CD14-positive monocyte (primary cell): ENCODE data around the gene CCDC69. TPM values are rescaled to one million over a fixed set of nuclear protein-coding genes. Genes with fewer than 3 reads are reported as not detected.

ENCODE experiments used
- DNase-seq, 3 donors: peaks; one replicate each; pipeline ENCODE4 v3.0.0-alpha.2; 2011 to 2022
- H2AFZ ChIP-seq: 2 replicates; pipeline ENCODE4 v1.6.0; 2012; ENCODE audit warnings: mild to moderate bottlenecking, low read depth, low read length, inconsistent platforms; ENCODE audit not compliant: insufficient read depth, poor library complexity, severe bottlenecking
- H3K27ac ChIP-seq, 2 donors: 1 replicate in 1 of 2; 2 replicates in 1 of 2; pipeline ENCODE4 v1.5.1; 2012 to 2013; ENCODE audit warnings: low read length in 2 of 2, control low read depth in 1 of 2, inconsistent platforms in 1 of 2, low read depth in 1 of 2, mild to moderate bottlenecking in 1 of 2
- H3K27me3 ChIP-seq, 2 donors: one replicate each; pipeline versions ENCODE4 v1.6.0 to v1.6.1; 2011 to 2013; ENCODE audit warnings: low read length in 2 of 2; ENCODE audit not compliant: control insufficient read depth in 2 of 2, insufficient read depth in 2 of 2
- H3K36me3 ChIP-seq, 2 donors: replicated peaks in 1 of 2; 1 replicate in 1 of 2; 2 replicates in 1 of 2; pipeline versions ENCODE4 v1.5.1 to v1.6.1; 2012 to 2013; ENCODE audit warnings: low read length in 2 of 2, control low read depth in 1 of 2, inconsistent platforms in 1 of 2, mild to moderate bottlenecking in 1 of 2; ENCODE audit not compliant: insufficient read depth in 2 of 2, control insufficient read depth in 1 of 2
- H3K4me1 ChIP-seq, 2 donors: 1 replicate in 1 of 2; 2 replicates in 1 of 2; pipeline versions ENCODE4 v1.5.1 to v1.6.1; 2012 to 2013; ENCODE audit warnings: low read length in 2 of 2, control low read depth in 1 of 2, inconsistent platforms in 1 of 2, mild to moderate bottlenecking in 1 of 2, moderate library complexity in 1 of 2; ENCODE audit not compliant: insufficient read depth in 2 of 2, control insufficient read depth in 1 of 2
- H3K4me2 ChIP-seq: replicated peaks from 2 replicates; pipeline ENCODE3; 2012; ENCODE audit warnings: low read length, moderate library complexity, mild to moderate bottlenecking; ENCODE audit not compliant: poor library complexity, severe bottlenecking; ENCODE audit errors: extremely low read depth
- H3K4me3 ChIP-seq, 3 experiments: fragments of 200-600 bp in 1 of 3; sonication (generic) in 1 of 3; replicated peaks in 1 of 3; 1 replicate in 2 of 3; 2 replicates in 1 of 3; pipeline ENCODE4 v1.5.1; 2011 to 2013; ENCODE audit warnings: low read length in 3 of 3, mild to moderate bottlenecking in 3 of 3, control low read depth in 2 of 3, low read depth in 2 of 3, inconsistent platforms in 1 of 3, moderate library complexity in 1 of 3
- H3K79me2 ChIP-seq: 2 replicates; pipeline ENCODE4 v1.6.0; 2012; ENCODE audit warnings: mild to moderate bottlenecking, control low read depth, inconsistent platforms, low read length, moderate library complexity; ENCODE audit not compliant: insufficient read depth
- H3K9ac ChIP-seq: 2 replicates; pipeline ENCODE4 v1.6.0; 2017; ENCODE audit warnings: low read length, mild to moderate bottlenecking; ENCODE audit not compliant: insufficient read depth, poor library complexity, severe bottlenecking
- H3K9me3 ChIP-seq, 2 donors: replicated peaks in 1 of 2; 1 replicate in 1 of 2; 2 replicates in 1 of 2; pipeline versions ENCODE4 v1.5.1 to v1.6.1; 2012 to 2013; ENCODE audit warnings: low read length in 2 of 2, control low read depth in 1 of 2; ENCODE audit not compliant: control insufficient read depth in 1 of 2, insufficient read depth in 1 of 2
- H4K20me1 ChIP-seq: 2 replicates; pipeline ENCODE4 v1.6.0; 2012; ENCODE audit warnings: mild to moderate bottlenecking, low read length, control low read depth, moderate library complexity; ENCODE audit not compliant: insufficient read depth
- H3K27ac Mint-ChIP-seq, 7 donors: one replicate each; pipeline ENCODE4 v1.8.0; 2020; ENCODE audit warnings: mild to moderate bottlenecking in 7 of 7, mixed read lengths in 7 of 7, moderate library complexity in 6 of 7, inconsistent platforms in 2 of 7
- H3K27me3 Mint-ChIP-seq, 3 donors: one replicate each; pipeline ENCODE4 v1.8.0; 2021 to 2022; ENCODE audit warnings: low read depth in 3 of 3, mild to moderate bottlenecking in 3 of 3, mixed read lengths in 3 of 3, moderate library complexity in 3 of 3, inconsistent platforms in 1 of 3
- H3K36me3 Mint-ChIP-seq, 2 donors: one replicate each; pipeline ENCODE4 v1.8.0; 2020; ENCODE audit warnings: mixed read lengths in 2 of 2, inconsistent platforms in 1 of 2, mild to moderate bottlenecking in 1 of 2
- H3K4me1 Mint-ChIP-seq: one replicate; pipeline ENCODE4 v1.8.0; 2020; ENCODE audit warnings: mild to moderate bottlenecking, mixed read lengths
- H3K4me3 Mint-ChIP-seq, 2 donors: one replicate each; pipeline ENCODE4 v1.8.0; 2020; ENCODE audit warnings: mild to moderate bottlenecking in 2 of 2, mixed read lengths in 2 of 2, moderate library complexity in 1 of 2
- H3K9me3 Mint-ChIP-seq, 7 donors: one replicate each; pipeline ENCODE4 v1.8.0; 2020 to 2022; ENCODE audit warnings: mixed read lengths in 7 of 7, mild to moderate bottlenecking in 6 of 7, moderate library complexity in 6 of 7, inconsistent platforms in 2 of 7
- CTCF ChIP-seq: fragments of 200-600 bp; IDR thresholded peaks from one replicate; pipeline ENCODE4 v1.8.0; 2022; ENCODE audit warnings: antibody characterized with exemption, mild to moderate bottlenecking
- WGBS: methylation state at CpG from one replicate; pipeline ENCODE4 v1.1.5; 2013; ENCODE audit warnings: missing lambda C conversion rate; ENCODE audit not compliant: insufficient coverage; 5-methylcytosine and 5-hydroxymethylcytosine counted together
- intact Hi-C, 2 donors: fragments of 100-400 bp; cut with micrococcal nuclease; formaldehyde crosslinking; loops; one replicate each; pipeline versions ENCODE4 v1.15.0 to v1.15.1; 2023
- polyA plus RNA-seq, 3 donors: library from polyadenylated mRNA; depleted of rRNA in 1 of 3; unstranded in 2 of 3; stranded (reverse) in 1 of 3; fragments of 300-500 nt in 2 of 3; fragments of >200 nt in 1 of 3; fragmentation: Illumina TruSeq in 2 of 3; gene quantifications; 1 replicate in 2 of 3; 2 replicates in 1 of 3; pipeline ENCODE4 v1.2.3, GENCODE V29; 2012 to 2021

Gene CCDC69
- polyA plus RNA-seq, 3 donors: 68.4 to 176 (median 84.1) TPM

DNA sequence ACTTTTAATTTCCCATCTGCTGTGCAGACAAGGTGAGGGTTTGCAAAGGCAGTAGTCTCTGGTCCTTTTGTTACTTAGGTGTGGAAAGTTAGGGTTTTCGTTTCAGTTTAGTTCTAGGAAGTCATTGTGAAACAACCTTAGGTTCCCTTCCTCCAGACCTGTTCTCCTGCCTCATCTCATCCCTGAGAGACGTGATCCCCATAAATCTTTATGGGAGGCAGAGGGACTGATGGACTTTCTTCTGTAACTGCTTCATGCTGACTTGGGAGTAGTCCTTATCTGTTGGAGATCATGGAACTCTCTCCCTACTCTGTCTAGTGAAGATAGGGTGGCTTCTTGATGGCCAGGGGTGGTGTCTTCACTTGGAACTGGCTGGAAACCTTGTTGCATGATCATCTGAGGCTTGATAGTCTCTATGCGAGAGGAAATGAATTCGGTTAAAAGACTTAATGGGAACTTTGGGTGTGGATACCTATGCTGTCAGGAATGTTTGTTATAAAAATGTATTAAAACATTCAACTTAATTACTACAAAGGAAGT, 21.9 kb upstream of the CCDC69 start:
- H3K27me3 ChIP-seq: no peaks in the 10 kb centered on the region
- peaks cover 24% of the 10 kb centered on the region for H3K4me1 Mint-ChIP-seq
- intact Hi-C loops: loop anchor here in 1 of 2 donors (10.0 kb wide), 1 partner anchor 191 kb away; no protein-coding TSS in a partner anchor
- H3K27me3 Mint-ChIP-seq: peaks cover 0 to 6% (median 2%) of the 10 kb centered on the region in 3 donors
- no CpG with 5 or more reads among the region's 4 CpGs for WGBS
- no peaks in the 10 kb centered on the region for H3K9me3 ChIP-seq
- H3K4me3 Mint-ChIP-seq: no peak overlapping the region
- no peaks in the 10 kb centered on the region for H4K20me1 ChIP-seq
- TF ChIP-seq CTCF: no peak
- no peak overlapping the region for H3K27ac ChIP-seq
- no peak overlapping the region for H2AFZ ChIP-seq
- no peak for DNase-seq
- no peak overlapping the region for H3K4me2 ChIP-seq
- H3K4me1 ChIP-seq: peaks cover 9 to 32% of the 10 kb centered on the region in 2 donors
- H3K4me3 ChIP-seq: no peak overlapping the region
- no peak overlapping the region for H3K27ac Mint-ChIP-seq
- H3K9me3 Mint-ChIP-seq: no peaks in the 10 kb centered on the region
- no peaks in the 10 kb centered on the region for H3K36me3 ChIP-seq
- H3K36me3 Mint-ChIP-seq: no peaks in the 10 kb centered on the region
- H3K79me2 ChIP-seq: no peaks in the 10 kb centered on the region
- H3K9ac ChIP-seq: no peak overlapping the region

DNA sequence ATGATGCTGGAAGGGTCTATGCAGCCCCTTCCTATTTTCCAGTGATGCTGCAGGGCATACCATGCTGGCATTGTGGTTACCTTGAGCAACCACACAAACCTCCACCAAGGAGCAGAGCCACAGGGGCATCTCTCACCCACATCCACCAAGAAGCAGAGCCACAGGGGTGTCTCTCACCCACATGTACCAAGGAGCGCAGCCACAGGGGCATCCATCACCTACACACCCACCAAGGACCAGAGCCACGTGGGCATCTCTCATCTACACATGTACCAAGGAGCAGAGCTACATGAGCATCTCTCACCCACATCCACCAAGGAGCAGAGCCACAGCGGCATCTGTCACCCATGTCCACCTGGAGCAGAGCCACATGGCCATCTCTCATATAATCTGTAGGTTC, 20.3 kb upstream of the CCDC69 start:
- intact Hi-C loops: loop anchor here in 1 of 2 donors (10.0 kb wide), 1 partner anchor 189 kb away; no protein-coding TSS in a partner anchor
- Histone ChIP-seq H3K4me1 (peaks cover 9 to 43% of the 10 kb centered on the region in 2 donors), H3K27ac (no peak overlapping the region), H3K79me2 (no peaks in the 10 kb centered on the region), H2AFZ (no peak overlapping the region), H4K20me1 (no peaks in the 10 kb centered on the region), H3K9me3 (no peaks in the 10 kb centered on the region), H3K9ac (no peak overlapping the region), H3K36me3 (no peaks in the 10 kb centered on the region), H3K4me2 (no peak overlapping the region), H3K4me3 (no peak overlapping the region), H3K27me3 (no peaks in the 10 kb centered on the region)
- Mint-ChIP-seq H3K4me1 (peaks cover 26% of the 10 kb centered on the region), H3K4me3 (no peak overlapping the region), H3K27me3 (peaks cover 0 to 9% (median 2%) of the 10 kb centered on the region in 3 donors), H3K27ac (peak overlapping the region in 2 of 7 donors; percentile 33 to 83), H3K36me3 (no peaks in the 10 kb centered on the region), H3K9me3 (no peaks in the 10 kb centered on the region)
- TF ChIP-seq CTCF: no peak
- 100% methylated on average over 3 of the region's 3 CpGs for WGBS
- DNase-seq: no peak
